ENCODE results near the gene GPRC5C.

The GPRC5C gene

GRCh38 chr17:74451557-74451956 is 19.7 kb downstream of the GPRC5C start:
- no peak overlapping the region for H2BK5ac ChIP-seq (ENCODE audit: low read depth, low read length, poor library complexity)
- H3K79me1 ChIP-seq (ENCODE audit: low read length) = no peaks in the 10 kb centered on the region
- no peak overlapping the region for H2BK12ac ChIP-seq (ENCODE audit: low read length)
- no peak overlapping the region for H3K14ac ChIP-seq (ENCODE audit: low read length)
- H3K27me3 ChIP-seq (ENCODE audit: insufficient read depth, low read length) = peaks cover 8% of the 10 kb centered on the region
- H3K4me2 ChIP-seq (ENCODE audit: low read length) = no peak overlapping the region
- no peak overlapping the region for H3K4ac ChIP-seq (ENCODE audit: low read depth, low read length)
- no peaks in the 10 kb centered on the region for H3K9me3 ChIP-seq (ENCODE audit: insufficient read depth, low read depth, low read length)
- WGBS (ENCODE audit: extremely low coverage, insufficient coverage, insufficient read length) = no CpG with 5 or more reads among the region's 6 CpGs
- H3K9ac ChIP-seq (ENCODE audit: low read length) = no peak overlapping the region
- H3K18ac ChIP-seq (ENCODE audit: low read length) = no peak overlapping the region
- no peak overlapping the region for H3K4me3 ChIP-seq (ENCODE audit: low read depth, low read length)
- no peak overlapping the region for H2AFZ ChIP-seq (ENCODE audit: insufficient read depth, low read length, poor library complexity)
- peaks cover 3 to 6% of the 10 kb centered on the region in 2 experiments for H3K4me1 ChIP-seq (ENCODE audit: control insufficient read depth in 1 of 2, insufficient read depth in 2 of 2, low read length in 2 of 2)
- H3K23ac ChIP-seq (ENCODE audit: low read length) = no peak overlapping the region
- no peak overlapping the region for H4K91ac ChIP-seq (ENCODE audit: low read depth, low read length)
- peaks cover 0 to 3% of the 10 kb centered on the region in 2 experiments for H3K36me3 ChIP-seq (ENCODE audit: control insufficient read depth in 1 of 2, insufficient read depth in 2 of 2, low read length in 2 of 2)
- no peak for DNase-seq
- no peak overlapping the region for H4K12ac ChIP-seq (ENCODE audit: low read depth, low read length)
- no peak overlapping the region for H2BK120ac ChIP-seq (ENCODE audit: insufficient read depth, low read length, poor library complexity)
- no peak overlapping the region for H4K8ac ChIP-seq (ENCODE audit: low read depth, low read length)
- H3K27ac ChIP-seq (ENCODE audit: low read depth, low read length) = no peak overlapping the region
- no peaks in the 10 kb centered on the region for H3K79me2 ChIP-seq (ENCODE audit: control insufficient read depth, insufficient read depth, low read length, poor library complexity)
- no peak overlapping the region for H2AK5ac ChIP-seq (ENCODE audit: low read length)

- WGBS (ENCODE audit: extremely low coverage, insufficient coverage, insufficient read length) = no CpG with 5 or more reads among the region's 16 CpGs
- Histone ChIP-seq H2BK5ac (ENCODE audit: low read depth, low read length, poor library complexity) (no peak overlapping the region), H3K4me1 (ENCODE audit: control insufficient read depth in 1 of 2, insufficient read depth in 2 of 2, low read length in 2 of 2) (peaks cover 3 to 6% of the 10 kb centered on the region in 2 experiments), H4K91ac (ENCODE audit: low read depth, low read length) (no peak overlapping the region), H3K4me2 (ENCODE audit: low read length) (no peak overlapping the region), H3K9ac (ENCODE audit: low read length) (no peak overlapping the region), H3K4ac (ENCODE audit: low read depth, low read length) (no peak overlapping the region), H3K14ac (ENCODE audit: low read length) (no peak overlapping the region), H3K4me3 (ENCODE audit: low read depth, low read length) (no peak overlapping the region), H3K36me3 (ENCODE audit: control insufficient read depth in 1 of 2, insufficient read depth in 2 of 2, low read length in 2 of 2) (no peaks in the 10 kb centered on the region), H4K8ac (ENCODE audit: low read depth, low read length) (no peak overlapping the region), H2AK5ac (ENCODE audit: low read length) (no peak overlapping the region), H4K12ac (ENCODE audit: low read depth, low read length) (no peak overlapping the region), H2AFZ (ENCODE audit: insufficient read depth, low read length, poor library complexity) (no peak overlapping the region), H3K79me1 (ENCODE audit: low read length) (no peaks in the 10 kb centered on the region), H3K18ac (ENCODE audit: low read length) (no peak overlapping the region), H2BK12ac (ENCODE audit: low read length) (no peak overlapping the region), H2BK120ac (ENCODE audit: insufficient read depth, low read length, poor library complexity) (no peak overlapping the region), H3K23ac (ENCODE audit: low read length) (no peak overlapping the region), H3K9me3 (ENCODE audit: insufficient read depth, low read depth, low read length) (no peaks in the 10 kb centered on the region), H3K79me2 (ENCODE audit: control insufficient read depth, insufficient read depth, low read length, poor library complexity) (no peaks in the 10 kb centered on the region), H3K27me3 (ENCODE audit: insufficient read depth, low read length) (peaks cover 8% of the 10 kb centered on the region), H3K27ac (ENCODE audit: low read depth, low read length) (no peak overlapping the region)
- no peak for DNase-seq
These were observed 20.3 kb downstream of the GPRC5C start for GRCh38 chr17:74452033-74452840.

GRCh38 chr17:74452841-74453661 is 21.2 kb downstream of the GPRC5C start:
- H2BK120ac ChIP-seq (ENCODE audit: insufficient read depth, low read length, poor library complexity) = no peak overlapping the region
- no peak overlapping the region for H2BK5ac ChIP-seq (ENCODE audit: low read depth, low read length, poor library complexity)
- no peak for DNase-seq
- no peak overlapping the region for H3K9ac ChIP-seq (ENCODE audit: low read length)
- H3K4ac ChIP-seq (ENCODE audit: low read depth, low read length) = no peak overlapping the region
- no peaks in the 10 kb centered on the region for H3K36me3 ChIP-seq (ENCODE audit: control insufficient read depth in 1 of 2, insufficient read depth in 2 of 2, low read length in 2 of 2)
- H3K27ac ChIP-seq (ENCODE audit: low read depth, low read length) = no peak overlapping the region
- H3K79me1 ChIP-seq (ENCODE audit: low read length) = no peaks in the 10 kb centered on the region
- H3K14ac ChIP-seq (ENCODE audit: low read length) = no peak overlapping the region
- no peaks in the 10 kb centered on the region for H3K79me2 ChIP-seq (ENCODE audit: control insufficient read depth, insufficient read depth, low read length, poor library complexity)
- H3K23ac ChIP-seq (ENCODE audit: low read length) = no peak overlapping the region
- no peak overlapping the region for H3K18ac ChIP-seq (ENCODE audit: low read length)
- H2BK12ac ChIP-seq (ENCODE audit: low read length) = no peak overlapping the region
- peaks cover 8% of the 10 kb centered on the region for H3K27me3 ChIP-seq (ENCODE audit: insufficient read depth, low read length)
- no peak overlapping the region for H2AK5ac ChIP-seq (ENCODE audit: low read length)
- no peak overlapping the region for H4K8ac ChIP-seq (ENCODE audit: low read depth, low read length)
- peak overlapping the region; percentile 69 for H3K4me2 ChIP-seq (ENCODE audit: low read length)
- no CpG with 5 or more reads among the region's 22 CpGs for WGBS (ENCODE audit: extremely low coverage, insufficient coverage, insufficient read length)
- no peak overlapping the region for H4K91ac ChIP-seq (ENCODE audit: low read depth, low read length)
- H3K4me3 ChIP-seq (ENCODE audit: low read depth, low read length) = peak overlapping the region; percentile 26
- H3K4me1 ChIP-seq (ENCODE audit: control insufficient read depth in 1 of 2, insufficient read depth in 2 of 2, low read length in 2 of 2) = peaks cover 3 to 6% of the 10 kb centered on the region in 2 experiments
- no peak overlapping the region for H2AFZ ChIP-seq (ENCODE audit: insufficient read depth, low read length, poor library complexity)
- no peaks in the 10 kb centered on the region for H3K9me3 ChIP-seq (ENCODE audit: insufficient read depth, low read depth, low read length)
- no peak overlapping the region for H4K12ac ChIP-seq (ENCODE audit: low read depth, low read length)

GRCh38 chr17:74453665-74454196 is 21.8 kb downstream of the GPRC5C start:
- H3K4me2 ChIP-seq (ENCODE audit: low read length) = peak overlapping the region; percentile 69
- no peak overlapping the region for H2BK5ac ChIP-seq (ENCODE audit: low read depth, low read length, poor library complexity)
- H4K91ac ChIP-seq (ENCODE audit: low read depth, low read length) = no peak overlapping the region
- H3K4me3 ChIP-seq (ENCODE audit: low read depth, low read length) = no peak overlapping the region
- H3K27me3 ChIP-seq (ENCODE audit: insufficient read depth, low read length) = peaks cover 8% of the 10 kb centered on the region
- H3K23ac ChIP-seq (ENCODE audit: low read length) = no peak overlapping the region
- no peak overlapping the region for H2AK5ac ChIP-seq (ENCODE audit: low read length)
- no peaks in the 10 kb centered on the region for H3K79me1 ChIP-seq (ENCODE audit: low read length)
- H3K18ac ChIP-seq (ENCODE audit: low read length) = no peak overlapping the region
- no peak overlapping the region for H2BK12ac ChIP-seq (ENCODE audit: low read length)
- no CpG with 5 or more reads among the region's 43 CpGs for WGBS (ENCODE audit: extremely low coverage, insufficient coverage, insufficient read length)
- H2AFZ ChIP-seq (ENCODE audit: insufficient read depth, low read length, poor library complexity) = peak overlapping the region; percentile 8
- H4K8ac ChIP-seq (ENCODE audit: low read depth, low read length) = no peak overlapping the region
- H3K36me3 ChIP-seq (ENCODE audit: control insufficient read depth in 1 of 2, insufficient read depth in 2 of 2, low read length in 2 of 2) = no peaks in the 10 kb centered on the region
- H3K27ac ChIP-seq (ENCODE audit: low read depth, low read length) = no peak overlapping the region
- no peak for DNase-seq
- no peaks in the 10 kb centered on the region for H3K9me3 ChIP-seq (ENCODE audit: insufficient read depth, low read depth, low read length)
- H3K4me1 ChIP-seq (ENCODE audit: control insufficient read depth in 1 of 2, insufficient read depth in 2 of 2, low read length in 2 of 2) = peaks cover 3 to 6% of the 10 kb centered on the region in 2 experiments
- H4K12ac ChIP-seq (ENCODE audit: low read depth, low read length) = no peak overlapping the region
- no peak overlapping the region for H2BK120ac ChIP-seq (ENCODE audit: insufficient read depth, low read length, poor library complexity)
- no peak overlapping the region for H3K4ac ChIP-seq (ENCODE audit: low read depth, low read length)
- no peaks in the 10 kb centered on the region for H3K79me2 ChIP-seq (ENCODE audit: control insufficient read depth, insufficient read depth, low read length, poor library complexity)
- H3K14ac ChIP-seq (ENCODE audit: low read length) = no peak overlapping the region
- no peak overlapping the region for H3K9ac ChIP-seq (ENCODE audit: low read length)
